ENCODE data around the gene LBR. TPM values are rescaled to one million over a fixed set of nuclear protein-coding genes. Genes with fewer than 3 reads are reported as not detected.
A peak's percentile ranks its signal among the peaks of the same experiment; 100 is the strongest.

The LBR gene
- total and polyA plus RNA-seq, 3 donors from 2014 or later, result 31.7 to 40.3 (median 39.9) TPM

- TF ChIP-seq POLR2A (IDR thresholded peaks at IDR 0.05), result no peak
- no peak for TF ChIP-seq CTCF (IDR thresholded peaks at IDR 0.05)
- no peak overlapping the region for H3K27ac ChIP-seq
- no peak overlapping the region for H3K4me3 ChIP-seq
- no peak for DNase-seq
- intact Hi-C loops (cut with DNase I; ENCODE audit: low total_unique reads), result no loop called here
- no peaks in the 10 kb centered on the region for H3K27me3 ChIP-seq
- WGBS, 2 donors, result 80 to 87% methylated on average over 4 of the region's 4 CpGs
- H3K9me3 ChIP-seq, result no peaks in the 10 kb centered on the region
- no peaks in the 10 kb centered on the region for H3K36me3 ChIP-seq (ENCODE audit: low read depth, missing control alignments)
- no peaks in the 10 kb centered on the region for H3K4me1 ChIP-seq
Measured at GRCh38 chr1:225418598-225418997, 9.2 kb downstream of the LBR start.

DNA sequence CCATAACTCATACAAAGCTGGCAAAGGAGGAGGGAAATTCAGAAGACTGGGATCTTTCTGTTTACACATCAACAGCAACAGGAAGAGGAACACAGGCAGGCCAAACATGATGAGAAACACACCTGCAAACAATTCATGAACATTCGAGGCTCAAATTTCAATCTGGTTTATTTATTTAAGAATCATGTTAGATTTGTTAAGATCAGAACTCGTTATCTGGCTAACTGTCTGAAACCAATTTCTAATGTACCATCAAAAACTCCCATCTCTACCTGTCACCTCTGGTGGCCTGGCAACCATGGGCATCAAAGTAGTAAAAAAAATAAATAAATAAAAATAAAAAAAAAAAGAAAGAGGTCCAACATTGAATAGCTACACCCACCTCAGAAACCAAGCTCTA is 9.8 kb downstream of the LBR start:
- TF ChIP-seq CTCF (IDR thresholded peaks at IDR 0.05) (no peak), POLR2A (IDR thresholded peaks at IDR 0.05) (no peak)
- Histone ChIP-seq H3K36me3 (ENCODE audit: low read depth, missing control alignments) (no peaks in the 10 kb centered on the region), H3K27me3 (no peaks in the 10 kb centered on the region), H3K9me3 (no peaks in the 10 kb centered on the region), H3K27ac (no peak overlapping the region), H3K4me3 (no peak overlapping the region), H3K4me1 (no peaks in the 10 kb centered on the region)
- intact Hi-C loops (cut with DNase I; ENCODE audit: low total_unique reads), result no loop called here
- no peak for DNase-seq
- 90 to 95% methylated on average over 2 of the region's 2 CpGs for WGBS, 2 donors

GRCh38 chr1:225415967-225416745 is 11.7 kb downstream of the LBR start:
- no peak overlapping the region for H3K4me3 ChIP-seq
- H3K4me1 ChIP-seq, result no peaks in the 10 kb centered on the region
- intact Hi-C loops (cut with DNase I; ENCODE audit: low total_unique reads), result no loop called here
- H3K36me3 ChIP-seq (ENCODE audit: low read depth, missing control alignments), result no peaks in the 10 kb centered on the region
- TF ChIP-seq CTCF (IDR thresholded peaks at IDR 0.05) (no peak), POLR2A (IDR thresholded peaks at IDR 0.05) (no peak)
- no peak for DNase-seq
- no peaks in the 10 kb centered on the region for H3K27me3 ChIP-seq
- no peak overlapping the region for H3K27ac ChIP-seq
- 83 to 84% methylated on average over 11 of the region's 11 CpGs for WGBS, 2 donors
- H3K9me3 ChIP-seq, result no peaks in the 10 kb centered on the region

- H3K36me3 ChIP-seq (ENCODE audit: low read depth, missing control alignments), result no peaks in the 10 kb centered on the region
- no peaks in the 10 kb centered on the region for H3K4me1 ChIP-seq
- no peaks in the 10 kb centered on the region for H3K27me3 ChIP-seq
- no peaks in the 10 kb centered on the region for H3K9me3 ChIP-seq
- no peak for DNase-seq
- 91 to 92% methylated on average over 4 of the region's 4 CpGs for WGBS, 2 donors
- intact Hi-C loops (cut with DNase I; ENCODE audit: low total_unique reads), result no loop called here
- no peak overlapping the region for H3K4me3 ChIP-seq
- no peak overlapping the region for H3K27ac ChIP-seq
- TF ChIP-seq CTCF (IDR thresholded peaks at IDR 0.05) (peak in 2 of 3 experiments; percentile 8), POLR2A (IDR thresholded peaks at IDR 0.05) (no peak)
Measured at GRCh38 chr1:225415307-225415706, 12.5 kb downstream of the LBR start.
